ENCODE results near the gene GCM1. TPM values are rescaled to one million over a fixed set of nuclear protein-coding genes. Genes with fewer than 3 reads are reported as not detected.

GCM1 gene
- total RNA-seq, 1 donor from 2014 or later = not detected

GRCh38 chr6:53103993-53104675 lies 44.5 kb downstream of the GCM1 start:
- H3K27me3 Mint-ChIP-seq (ENCODE audit: unreplicated experiment) = no peaks in the 10 kb centered on the region
- peaks cover 10% of the 10 kb centered on the region for H3K4me1 Mint-ChIP-seq (ENCODE audit: unreplicated experiment)
- H3K36me3 Mint-ChIP-seq (ENCODE audit: low read depth, unreplicated experiment) = no peaks in the 10 kb centered on the region
- no peak for TF ChIP-seq CTCF (IDR thresholded peaks at IDR 0.05; ENCODE audit: unreplicated experiment)
- DNase-seq (ENCODE audit: low spot score) = no peak
- no peak overlapping the region for H3K27ac Mint-ChIP-seq (ENCODE audit: unreplicated experiment)
- no peak overlapping the region for H3K4me3 Mint-ChIP-seq (ENCODE audit: unreplicated experiment)
- H3K9me3 Mint-ChIP-seq (ENCODE audit: unreplicated experiment) = no peaks in the 10 kb centered on the region

- Mint-ChIP-seq H3K27me3 (ENCODE audit: unreplicated experiment) (no peaks in the 10 kb centered on the region), H3K4me3 (ENCODE audit: unreplicated experiment) (no peak overlapping the region), H3K36me3 (ENCODE audit: low read depth, unreplicated experiment) (peaks cover 4% of the 10 kb centered on the region), H3K9me3 (ENCODE audit: unreplicated experiment) (no peaks in the 10 kb centered on the region), H3K27ac (ENCODE audit: unreplicated experiment) (no peak overlapping the region), H3K4me1 (ENCODE audit: unreplicated experiment) (peaks cover 10% of the 10 kb centered on the region)
- DNase-seq (ENCODE audit: low spot score) = no peak
- no peak for TF ChIP-seq CTCF (IDR thresholded peaks at IDR 0.05; ENCODE audit: unreplicated experiment)
Observed at GRCh38 chr6:53101006-53101405, 47.6 kb downstream of the GCM1 start.

DNA sequence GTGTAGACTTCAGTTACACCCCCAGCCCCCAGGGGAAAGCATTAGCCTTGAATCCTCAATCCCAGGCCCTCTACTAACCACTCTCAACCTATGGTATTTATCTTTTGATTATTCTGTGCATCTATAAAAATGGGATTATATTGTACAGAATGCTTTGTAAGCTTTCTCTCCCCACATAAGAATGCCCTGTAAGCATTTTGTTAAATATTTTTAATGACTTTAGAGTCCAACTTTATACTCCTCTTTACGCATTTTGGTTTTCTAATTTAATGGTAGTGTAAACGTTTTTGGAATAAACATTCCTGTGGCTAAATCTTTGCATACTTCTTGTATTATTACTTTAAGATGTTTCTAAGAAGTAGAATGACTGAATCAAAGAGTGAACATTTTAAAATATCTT lies 48.1 kb downstream of the GCM1 start:
- no peaks in the 10 kb centered on the region for H3K27me3 Mint-ChIP-seq (ENCODE audit: unreplicated experiment)
- no peak overlapping the region for H3K27ac Mint-ChIP-seq (ENCODE audit: unreplicated experiment)
- peaks cover 10% of the 10 kb centered on the region for H3K4me1 Mint-ChIP-seq (ENCODE audit: unreplicated experiment)
- no peak for TF ChIP-seq CTCF (IDR thresholded peaks at IDR 0.05; ENCODE audit: unreplicated experiment)
- H3K36me3 Mint-ChIP-seq (ENCODE audit: low read depth, unreplicated experiment) = peaks cover 4% of the 10 kb centered on the region
- H3K9me3 Mint-ChIP-seq (ENCODE audit: unreplicated experiment) = no peaks in the 10 kb centered on the region
- H3K4me3 Mint-ChIP-seq (ENCODE audit: unreplicated experiment) = no peak overlapping the region
- no peak for DNase-seq (ENCODE audit: low spot score)

GRCh38 chr6:53095716-53096115 lies 52.9 kb downstream of the GCM1 start:
- peaks cover 14% of the 10 kb centered on the region for H3K36me3 Mint-ChIP-seq (ENCODE audit: low read depth, unreplicated experiment)
- no peaks in the 10 kb centered on the region for H3K9me3 Mint-ChIP-seq (ENCODE audit: unreplicated experiment)
- TF ChIP-seq CTCF (IDR thresholded peaks at IDR 0.05; ENCODE audit: unreplicated experiment) = no peak
- no peaks in the 10 kb centered on the region for H3K4me1 Mint-ChIP-seq (ENCODE audit: unreplicated experiment)
- no peak overlapping the region for H3K4me3 Mint-ChIP-seq (ENCODE audit: unreplicated experiment)
- H3K27me3 Mint-ChIP-seq (ENCODE audit: unreplicated experiment) = no peaks in the 10 kb centered on the region
- DNase-seq (ENCODE audit: low spot score) = no peak
- H3K27ac Mint-ChIP-seq (ENCODE audit: unreplicated experiment) = no peak overlapping the region

DNA sequence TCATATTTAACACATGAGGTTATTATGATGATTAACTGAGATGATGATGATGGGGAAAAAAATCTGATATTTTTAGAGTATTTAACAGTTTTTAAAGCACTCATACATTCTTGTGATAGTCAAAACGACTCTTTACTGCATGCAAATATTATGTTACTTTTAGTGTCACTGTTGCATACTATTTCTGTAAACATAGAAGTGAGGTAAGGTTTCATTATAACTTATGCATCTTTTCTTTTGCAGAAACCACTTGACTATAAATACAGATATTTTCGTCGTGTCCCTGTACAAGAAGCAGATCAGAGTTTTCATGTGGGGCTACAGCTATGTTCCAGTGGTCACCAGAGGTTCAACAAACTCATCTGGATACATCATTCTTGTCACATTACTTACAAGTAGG lies 53.4 kb downstream of the GCM1 start:
- peaks cover 17% of the 10 kb centered on the region for H3K36me3 Mint-ChIP-seq (ENCODE audit: low read depth, unreplicated experiment)
- no peaks in the 10 kb centered on the region for H3K9me3 Mint-ChIP-seq (ENCODE audit: unreplicated experiment)
- no peak for TF ChIP-seq CTCF (IDR thresholded peaks at IDR 0.05; ENCODE audit: unreplicated experiment)

More for the DNA sequence above, 53.4 kb downstream of the GCM1 start:
- no peak for DNase-seq (ENCODE audit: low spot score)
- H3K4me3 Mint-ChIP-seq (ENCODE audit: unreplicated experiment) = no peak overlapping the region
- H3K27ac Mint-ChIP-seq (ENCODE audit: unreplicated experiment) = no peak overlapping the region
- no peaks in the 10 kb centered on the region for H3K4me1 Mint-ChIP-seq (ENCODE audit: unreplicated experiment)
- no peaks in the 10 kb centered on the region for H3K27me3 Mint-ChIP-seq (ENCODE audit: unreplicated experiment)

All from endothelial cell (in vitro differentiated cells).